Retinal pigment epithelial cell (primary cell): Measurements from ENCODE around the gene TPM1.

Experiments
- DNase-seq: peaks from one replicate; pipeline ENCODE4 v3.0.0-alpha.2; 2010; ENCODE audit warnings: low read depth
- H3K4me3 ChIP-seq: 2 replicates; pipeline ENCODE4 v1.5.1; 2011; ENCODE audit warnings: mild to moderate bottlenecking, low read length, control low read depth, moderate library complexity
- CTCF ChIP-seq: conservative IDR thresholded peaks from 2 replicates; pipeline ENCODE4 v1.5.1; 2011; ENCODE audit warnings: low read depth, low read length, control low read depth, inconsistent platforms

The TPM1 gene

GRCh38 chr15:63050731-63051155 is 8.2 kb downstream of the TPM1 start:
- no peak overlapping the region for H3K4me3 ChIP-seq
- no peak for DNase-seq
- TF ChIP-seq CTCF, result no peak

- DNase-seq, result no peak
- no peak for TF ChIP-seq CTCF
- H3K4me3 ChIP-seq, result no peak overlapping the region
These were observed 8.9 kb downstream of the TPM1 start for GRCh38 chr15:63051156-63052066.

DNA sequence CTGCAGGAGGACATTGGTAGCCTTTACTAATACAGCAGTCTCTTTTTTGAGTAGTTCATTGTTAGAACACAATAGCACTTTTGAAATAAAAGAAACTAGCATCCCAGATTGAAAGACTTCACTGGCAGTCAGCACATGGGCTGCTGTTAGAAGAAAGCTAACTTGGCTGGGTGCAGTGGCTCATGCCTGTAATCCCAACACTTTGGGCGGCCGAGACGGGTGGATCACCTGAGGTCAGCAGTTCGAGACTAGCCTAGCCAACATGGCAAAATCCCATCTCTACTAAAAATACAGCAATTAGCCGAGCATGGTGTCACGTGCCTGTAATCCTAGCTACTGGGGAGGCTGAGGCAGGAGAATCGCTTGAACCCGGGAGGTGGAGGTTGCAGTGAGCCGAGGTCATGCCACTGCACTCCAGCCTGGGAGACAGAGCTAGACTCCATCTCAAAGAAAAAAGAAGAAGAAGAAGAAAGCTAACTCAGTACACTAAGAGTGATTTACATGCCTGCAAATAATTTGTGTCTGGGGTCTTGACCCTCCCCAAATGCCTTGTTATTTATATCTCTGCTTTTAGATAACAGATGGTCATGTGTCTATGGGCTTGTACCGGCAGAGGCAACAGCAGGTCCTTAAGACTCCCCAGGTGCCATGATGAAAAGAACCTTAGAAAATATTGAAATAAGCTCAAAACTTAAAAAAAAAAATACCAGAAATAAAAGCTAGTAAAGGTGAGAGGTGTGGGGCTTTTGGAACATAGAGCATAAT is 9.7 kb downstream of the TPM1 start:
- no peak for DNase-seq
- no peak for TF ChIP-seq CTCF
- no peak overlapping the region for H3K4me3 ChIP-seq

DNA sequence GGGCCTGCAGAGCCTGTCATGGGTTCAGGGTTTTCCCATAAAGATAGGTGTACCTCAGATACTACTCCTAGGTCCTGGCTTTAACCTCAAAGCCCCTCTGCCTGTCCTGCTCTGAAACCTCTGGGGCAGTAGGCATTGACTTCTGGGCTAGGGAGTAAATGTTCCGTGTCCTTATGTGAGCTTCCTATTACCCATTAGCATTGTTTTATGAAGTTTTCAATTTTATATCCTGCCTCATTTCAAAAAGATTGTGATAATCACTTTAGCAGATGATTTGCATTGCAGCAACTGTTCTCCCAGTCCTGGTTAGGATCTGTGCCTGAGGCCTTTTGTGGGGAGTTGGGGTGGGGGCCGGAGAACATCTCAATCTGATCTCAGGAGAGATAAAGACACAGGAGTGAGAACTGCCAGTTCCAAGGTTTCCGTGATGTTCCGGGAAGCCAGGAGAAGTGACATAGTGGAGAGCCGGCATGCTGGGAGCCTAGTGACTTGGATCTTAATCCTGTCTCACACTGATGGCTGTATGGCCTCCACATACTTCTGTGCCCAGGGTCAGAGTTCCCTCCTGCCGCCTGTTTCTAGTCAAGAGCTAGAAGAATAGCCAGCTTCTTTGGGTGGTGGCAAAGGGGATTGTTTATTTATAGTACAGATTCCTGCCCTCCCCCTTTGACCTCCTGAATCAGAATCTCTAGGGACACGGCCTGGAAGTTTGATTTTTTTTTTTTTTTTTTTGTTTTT is 10.6 kb downstream of the TPM1 start:
- DNase-seq, result no peak
- no peak overlapping the region for H3K4me3 ChIP-seq

GRCh38 chr15:63054281-63054683 is 11.7 kb downstream of the TPM1 start:
- no peak for TF ChIP-seq CTCF
- no peak overlapping the region for H3K4me3 ChIP-seq
- DNase-seq, result no peak

More for the DNA sequence above, 10.6 kb downstream of the TPM1 start:
- TF ChIP-seq CTCF, result no peak

- no peak for TF ChIP-seq CTCF
- H3K4me3 ChIP-seq, result no peak overlapping the region
- no peak for DNase-seq
These were observed 12.4 kb downstream of the TPM1 start for GRCh38 chr15:63054985-63055384.
